ENCODE data around the gene CSRP2.

Gene CSRP2

DNA sequence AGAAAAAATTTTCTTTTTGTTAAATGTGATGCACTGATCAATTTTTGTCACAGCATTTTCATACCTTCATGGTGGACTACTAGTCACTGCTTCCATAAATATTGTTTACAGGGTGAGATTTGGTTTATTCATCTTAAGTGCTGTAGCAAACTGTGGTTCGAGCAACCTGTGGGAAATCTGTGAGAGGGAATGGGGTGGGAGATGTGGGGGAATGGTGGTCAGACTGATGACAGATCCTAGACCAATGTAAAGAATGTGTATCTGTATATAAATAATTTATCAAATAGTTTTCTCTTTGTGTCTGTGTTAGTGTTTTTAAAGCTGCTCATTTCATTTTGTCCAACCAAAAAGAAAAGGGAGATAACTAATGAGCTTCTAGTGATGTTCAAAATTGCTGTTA is 26.7 kb downstream of the CSRP2 start:
- intact Hi-C loops (cut with DNase I; ENCODE audit: low total_unique reads), result no loop called here

GRCh38 chr12:76848132-76848531 is 30.7 kb downstream of the CSRP2 start:
- Histone ChIP-seq H3K36me3 (peaks cover 7 to 47% (median 31%) of the 10 kb centered on the region in 3 donors), H3K27ac (no peak overlapping the region), H3K9me3 (no peaks in the 10 kb centered on the region), H3K27me3 (no peaks in the 10 kb centered on the region), H3K4me3 (no peak overlapping the region), H3K4me1 (no peaks in the 10 kb centered on the region)
- TF ChIP-seq, protein P1, sequence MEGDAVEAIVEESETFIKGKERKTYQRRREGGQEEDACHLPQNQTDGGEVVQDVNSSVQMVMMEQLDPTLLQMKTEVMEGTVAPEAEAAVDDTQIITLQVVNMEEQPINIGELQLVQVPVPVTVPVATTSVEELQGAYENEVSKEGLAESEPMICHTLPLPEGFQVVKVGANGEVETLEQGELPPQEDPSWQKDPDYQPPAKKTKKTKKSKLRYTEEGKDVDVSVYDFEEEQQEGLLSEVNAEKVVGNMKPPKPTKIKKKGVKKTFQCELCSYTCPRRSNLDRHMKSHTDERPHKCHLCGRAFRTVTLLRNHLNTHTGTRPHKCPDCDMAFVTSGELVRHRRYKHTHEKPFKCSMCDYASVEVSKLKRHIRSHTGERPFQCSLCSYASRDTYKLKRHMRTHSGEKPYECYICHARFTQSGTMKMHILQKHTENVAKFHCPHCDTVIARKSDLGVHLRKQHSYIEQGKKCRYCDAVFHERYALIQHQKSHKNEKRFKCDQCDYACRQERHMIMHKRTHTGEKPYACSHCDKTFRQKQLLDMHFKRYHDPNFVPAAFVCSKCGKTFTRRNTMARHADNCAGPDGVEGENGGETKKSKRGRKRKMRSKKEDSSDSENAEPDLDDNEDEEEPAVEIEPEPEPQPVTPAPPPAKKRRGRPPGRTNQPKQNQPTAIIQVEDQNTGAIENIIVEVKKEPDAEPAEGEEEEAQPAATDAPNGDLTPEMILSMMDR (IDR thresholded peaks at IDR 0.05), result no peak
- DNase-seq, result no peak
- intact Hi-C loops (cut with DNase I; ENCODE audit: low total_unique reads), result no loop called here

More for the DNA sequence above, 26.7 kb downstream of the CSRP2 start:
- no peaks in the 10 kb centered on the region for H3K9me3 ChIP-seq
- no peak for DNase-seq
- H3K27ac ChIP-seq, result no peak overlapping the region
- H3K4me3 ChIP-seq, result no peak overlapping the region
- peaks cover 25 to 48% (median 41%) of the 10 kb centered on the region in 3 donors for H3K36me3 ChIP-seq
- H3K27me3 ChIP-seq, result no peaks in the 10 kb centered on the region
- TF ChIP-seq, protein P1 (IDR thresholded peaks at IDR 0.05), result no peak
- H3K4me1 ChIP-seq, result no peaks in the 10 kb centered on the region

- peaks cover 7 to 47% (median 28%) of the 10 kb centered on the region in 3 donors for H3K36me3 ChIP-seq
Observed at GRCh38 chr12:76847260-76847659, 31.6 kb downstream of the CSRP2 start.

GRCh38 chr12:76836633-76837032 is 42.2 kb downstream of the CSRP2 start:
- no peak overlapping the region for H3K27ac ChIP-seq
- TF ChIP-seq, protein P1 (IDR thresholded peaks at IDR 0.05), result no peak
- intact Hi-C loops (cut with DNase I; ENCODE audit: low total_unique reads), result no loop called here

More at GRCh38 chr12:76847260-76847659, 31.6 kb downstream of the CSRP2 start:
- intact Hi-C loops (cut with DNase I; ENCODE audit: low total_unique reads), result no loop called here
- Histone ChIP-seq H3K27me3 (no peaks in the 10 kb centered on the region), H3K27ac (no peak overlapping the region), H3K4me3 (no peak overlapping the region), H3K9me3 (no peaks in the 10 kb centered on the region), H3K4me1 (no peaks in the 10 kb centered on the region)
- no peak for DNase-seq
- TF ChIP-seq, protein P1 (IDR thresholded peaks at IDR 0.05), result no peak

DNA sequence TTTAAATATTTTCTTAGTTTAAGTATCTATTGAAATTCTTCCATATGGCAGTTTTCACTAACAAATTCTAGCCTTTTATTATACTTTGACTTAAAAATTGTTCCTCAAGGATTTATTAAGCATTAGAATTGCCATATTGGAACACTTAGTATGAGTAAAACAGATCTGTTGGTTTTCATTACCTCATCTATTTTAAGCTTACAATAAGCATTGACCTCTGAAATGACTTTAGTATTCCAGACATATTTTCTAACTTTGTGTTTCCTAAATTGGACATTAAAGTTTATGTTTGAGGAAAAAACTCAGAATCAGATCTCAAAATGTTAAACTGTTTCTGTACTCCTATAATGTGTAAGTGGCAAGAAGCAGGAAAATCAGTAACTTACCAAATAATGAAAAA is 48.4 kb downstream of the CSRP2 start:
- TF ChIP-seq, protein P1 (IDR thresholded peaks at IDR 0.05), result no peak
- Histone ChIP-seq H3K4me3 (no peak overlapping the region), H3K4me1 (peaks cover 0 to 9% (median 0%) of the 10 kb centered on the region in 4 donors), H3K27me3 (no peaks in the 10 kb centered on the region), H3K27ac (no peak overlapping the region), H3K9me3 (peaks cover 0 to 6% (median 4%) of the 10 kb centered on the region in 3 donors), H3K36me3 (peaks cover 15 to 40% (median 35%) of the 10 kb centered on the region in 3 donors)
- DNase-seq, result no peak
- intact Hi-C loops (cut with DNase I; ENCODE audit: low total_unique reads), result no loop called here

More at GRCh38 chr12:76836633-76837032, 42.2 kb downstream of the CSRP2 start:
- DNase-seq, result no peak
- peaks cover 12 to 24% (median 17%) of the 10 kb centered on the region in 3 donors for H3K36me3 ChIP-seq
- H3K27me3 ChIP-seq, result no peaks in the 10 kb centered on the region
- H3K9me3 ChIP-seq, result peaks cover 0 to 6% (median 4%) of the 10 kb centered on the region in 3 donors
- H3K4me3 ChIP-seq, result no peak overlapping the region
- H3K4me1 ChIP-seq, result no peaks in the 10 kb centered on the region
